Skin epidermis (tissue), 12 donors: Measurements from ENCODE around the gene PPP1R3G.

ENCODE experiments used
- H3K27ac ChIP-seq, 21 experiments: fragments of 200-600 bp; sonication (generic) in 11 of 21; one replicate each; pipeline ENCODE4 v1.5.0; 2020; ENCODE audit warnings: mild to moderate bottlenecking in 3 of 21, inconsistent platforms in 2 of 21, moderate library complexity in 2 of 21
- H3K4me3 ChIP-seq, 7 experiments: fragments of 200-600 bp; sonication (generic) in 2 of 7; one replicate each; pipeline ENCODE4 v1.5.0; 2020; ENCODE audit warnings: inconsistent platforms in 2 of 7, mild to moderate bottlenecking in 2 of 7, moderate library complexity in 1 of 7

The PPP1R3G gene

DNA sequence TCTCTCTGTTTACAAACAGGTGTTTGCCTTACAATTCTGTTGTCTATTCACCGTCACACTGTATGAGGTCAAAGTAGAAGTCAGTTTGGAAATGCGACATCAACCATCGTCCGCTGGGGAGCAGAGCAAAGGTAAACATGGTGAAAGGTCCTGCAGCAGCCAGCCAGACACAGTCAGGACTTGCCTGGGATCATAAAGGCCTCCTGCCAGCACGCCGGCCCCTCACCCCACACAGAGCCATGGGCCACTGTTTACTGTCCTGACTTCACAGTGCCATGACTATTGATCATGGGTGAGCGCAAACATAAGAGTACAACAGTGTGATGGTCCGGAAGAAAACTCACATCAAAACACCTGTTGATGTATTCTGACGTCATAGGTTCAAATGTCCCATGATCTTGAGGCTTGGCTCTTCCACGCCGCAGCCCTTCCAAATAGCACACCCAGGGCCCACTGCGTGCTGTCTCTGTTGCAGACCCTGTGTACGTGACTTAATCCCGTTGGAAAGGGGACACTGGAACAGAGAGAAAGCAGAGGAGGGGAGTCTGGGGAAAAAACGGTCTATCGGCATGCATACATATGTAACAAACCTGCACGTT, 16.9 kb upstream of the PPP1R3G start:
- Histone ChIP-seq H3K27ac (no peak overlapping the region), H3K4me3 (no peak overlapping the region)

DNA sequence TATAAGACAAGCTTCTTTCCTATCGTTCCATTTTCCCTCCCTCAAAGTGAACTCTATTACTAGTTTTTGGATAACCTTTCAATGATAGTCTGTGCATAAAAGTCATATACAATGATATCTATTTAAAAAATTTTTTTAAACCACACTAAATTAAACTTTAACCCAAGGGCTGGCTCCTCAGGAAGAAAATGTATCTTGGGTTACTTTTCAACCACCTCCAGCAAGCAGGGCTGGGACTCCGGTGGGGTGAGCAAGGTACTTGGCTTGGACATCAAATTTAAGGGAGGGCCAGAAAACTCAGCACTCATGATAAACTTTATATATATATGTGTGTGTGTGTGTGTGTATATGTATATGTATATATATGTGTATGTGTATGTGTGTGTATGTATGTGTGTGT, 13.9 kb upstream of the PPP1R3G start:
- H3K27ac ChIP-seq = no peak overlapping the region
- H3K4me3 ChIP-seq = no peak overlapping the region

DNA sequence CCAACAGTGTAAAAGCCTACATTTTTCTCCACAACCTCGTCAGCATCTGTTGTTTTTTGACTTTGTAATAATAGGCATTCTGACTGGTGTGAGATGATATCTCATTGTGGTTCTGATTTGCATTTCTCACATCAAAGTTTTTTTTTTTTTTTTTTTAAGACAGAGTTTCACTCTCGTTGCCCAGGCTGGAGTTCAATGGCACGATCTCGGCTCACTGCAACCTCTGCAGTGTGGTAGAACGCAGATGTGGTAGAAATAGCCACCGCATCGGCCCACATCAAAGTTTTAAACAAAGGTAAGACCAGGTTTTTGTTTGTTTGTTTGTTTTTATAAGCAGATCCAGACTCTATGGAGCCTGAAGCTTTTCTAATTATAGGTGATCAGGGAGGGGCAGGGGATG, 12.7 kb upstream of the PPP1R3G start:
- no peak overlapping the region for H3K4me3 ChIP-seq

DNA sequence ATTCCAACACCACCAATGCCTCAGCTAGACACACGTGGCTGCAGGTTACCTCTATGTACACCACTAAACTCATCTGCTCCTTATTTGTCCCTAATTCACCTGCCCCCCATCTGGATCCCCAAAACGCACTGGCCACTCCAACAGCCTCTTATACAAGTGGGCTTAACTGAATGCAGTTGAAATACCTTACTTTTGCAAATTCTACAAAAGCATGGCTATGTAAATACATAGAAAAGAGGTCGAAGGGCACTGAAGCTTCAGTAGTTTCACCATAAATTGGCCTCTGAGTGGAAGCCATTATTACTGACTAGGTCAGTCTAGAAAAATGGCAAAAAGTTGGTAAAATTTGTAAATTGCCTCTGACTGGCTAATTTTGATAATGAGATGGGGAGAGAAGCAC, 11.1 kb upstream of the PPP1R3G start:
- no peak overlapping the region for H3K27ac ChIP-seq

More for the DNA sequence above, 12.7 kb upstream of the PPP1R3G start:
- no peak overlapping the region for H3K27ac ChIP-seq

DNA sequence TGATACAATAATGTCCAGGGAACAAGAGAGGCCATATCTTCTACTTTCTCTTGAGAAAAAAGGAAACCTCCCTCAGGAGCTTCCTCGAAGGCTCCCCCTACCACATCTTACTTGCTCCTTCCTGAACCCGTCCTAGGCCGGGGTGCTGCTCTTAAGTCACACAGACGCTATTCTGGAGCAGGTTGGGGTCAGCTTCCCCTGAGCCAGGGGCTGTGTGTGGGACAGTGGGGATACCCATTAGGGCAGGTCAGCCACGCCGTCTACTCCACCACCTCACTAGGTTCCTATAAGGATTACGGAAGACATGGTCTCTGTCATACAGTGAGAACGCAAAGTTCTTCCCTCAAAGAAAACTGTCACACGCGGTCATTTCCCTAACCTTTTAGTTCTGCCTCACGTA, 8.2 kb upstream of the PPP1R3G start:
- Histone ChIP-seq H3K27ac (no peak overlapping the region), H3K4me3 (no peak overlapping the region)

More for the DNA sequence above, 11.1 kb upstream of the PPP1R3G start:
- H3K4me3 ChIP-seq = no peak overlapping the region

DNA sequence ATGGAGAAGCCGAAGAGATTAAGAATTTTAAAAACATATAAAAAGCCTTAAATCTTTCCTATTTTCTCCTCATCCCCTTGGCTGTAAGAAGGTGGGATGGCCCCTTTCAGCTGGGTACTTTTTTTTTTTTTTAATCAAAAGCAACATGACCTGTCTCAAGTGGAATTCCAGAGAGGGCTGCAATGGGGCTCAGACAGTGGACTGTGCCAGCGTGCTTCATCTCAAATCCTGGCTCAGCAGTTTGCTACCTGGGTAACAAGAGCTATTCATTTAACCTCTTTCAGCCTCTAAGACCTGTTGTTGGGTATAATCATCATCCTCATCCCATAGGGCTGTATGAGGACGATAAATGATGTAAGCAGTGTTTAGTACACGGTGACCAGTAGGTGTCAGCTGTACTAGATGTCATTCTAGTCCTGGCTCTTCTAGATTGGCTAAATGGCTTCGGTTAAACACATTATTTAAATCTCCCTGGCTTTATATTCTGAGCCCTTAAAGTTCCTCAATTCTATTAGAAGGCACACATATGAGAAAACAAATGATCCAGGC, 6.9 kb upstream of the PPP1R3G start:
- H3K4me3 ChIP-seq = no peak overlapping the region
- H3K27ac ChIP-seq = no peak overlapping the region

DNA sequence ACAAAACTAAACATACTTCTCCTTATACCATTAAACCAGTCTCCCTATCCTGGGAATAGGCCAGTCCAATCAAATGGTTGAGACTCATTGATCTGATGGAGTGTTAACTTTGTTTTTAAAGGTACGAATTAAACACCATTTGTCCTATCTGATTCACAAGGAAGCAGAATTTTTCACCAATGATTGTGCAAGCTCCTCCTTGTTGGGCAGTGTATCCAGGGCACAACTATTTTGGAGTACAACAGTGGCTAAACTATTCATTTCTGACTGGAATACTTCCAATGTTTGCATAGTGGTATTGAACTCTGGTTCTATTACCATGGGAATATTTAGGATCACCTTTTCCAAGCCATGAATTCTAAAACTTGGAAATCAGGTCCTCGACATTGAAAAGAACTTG, 5.4 kb upstream of the PPP1R3G start:
- Histone ChIP-seq H3K4me3 (no peak overlapping the region), H3K27ac (no peak overlapping the region)

DNA sequence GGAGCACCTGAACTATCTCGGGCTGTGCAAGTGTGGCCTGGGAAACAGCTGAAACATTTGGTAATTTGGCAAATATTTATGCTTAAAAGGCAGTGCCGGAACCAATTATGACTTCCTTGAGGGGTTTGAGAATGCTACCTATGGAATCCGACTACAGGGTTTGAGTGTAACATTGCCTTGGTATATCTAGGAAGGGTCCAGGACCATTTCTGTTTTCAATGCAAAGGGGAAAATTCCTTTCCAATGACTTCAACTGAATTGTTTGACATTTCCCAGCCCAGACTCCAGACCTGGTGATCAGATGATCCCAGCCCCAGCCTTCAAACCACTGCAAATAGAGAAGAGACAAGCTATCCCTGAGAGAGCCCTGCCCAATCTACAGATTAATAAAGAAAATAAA, 4.6 kb upstream of the PPP1R3G start:
- Histone ChIP-seq H3K4me3 (no peak overlapping the region), H3K27ac (no peak overlapping the region)

DNA sequence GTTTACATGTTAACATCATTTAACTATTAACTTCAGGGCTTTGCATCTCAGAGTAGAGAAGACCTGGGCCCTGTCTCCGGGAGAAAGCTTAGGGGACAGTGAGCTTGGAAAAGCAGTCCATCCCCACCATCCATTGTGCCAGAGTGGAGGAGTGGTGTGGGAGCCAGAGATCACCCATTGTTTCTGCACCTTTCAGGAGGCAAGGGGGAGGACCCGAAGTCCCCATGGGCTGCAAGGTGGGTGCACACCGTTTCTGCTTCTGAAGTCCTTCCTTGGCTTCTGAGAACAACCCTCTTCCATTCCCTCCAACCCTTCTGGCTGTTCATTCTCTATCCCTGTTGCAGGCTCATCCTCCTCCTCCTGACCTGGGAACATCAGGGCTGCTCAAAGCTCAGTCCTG, 4.0 kb upstream of the PPP1R3G start:
- Histone ChIP-seq H3K4me3 (no peak overlapping the region), H3K27ac (no peak overlapping the region)

DNA sequence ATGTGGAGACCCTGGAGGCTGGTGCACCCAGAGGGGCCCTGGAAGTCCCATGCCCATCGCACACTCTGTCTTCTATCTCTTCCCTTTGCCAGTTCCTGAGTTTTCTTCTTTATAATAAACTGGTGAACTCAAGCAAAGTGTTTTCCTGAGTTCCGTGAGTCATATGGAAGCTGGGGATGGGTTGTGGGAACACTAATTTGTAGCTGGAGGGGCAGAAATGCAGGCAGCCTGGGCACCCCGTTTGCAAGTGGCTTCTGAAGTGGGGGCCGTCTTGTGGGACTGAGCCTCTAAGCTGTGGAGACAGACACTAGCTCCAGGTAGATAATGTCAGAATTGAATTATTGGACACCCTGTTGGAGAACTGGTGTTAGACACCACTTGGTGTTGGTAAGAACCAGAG, 3.2 kb upstream of the PPP1R3G start:
- peak overlapping the region in 1 of 21 experiments; percentile 13 for H3K27ac ChIP-seq
- no peak overlapping the region for H3K4me3 ChIP-seq

DNA sequence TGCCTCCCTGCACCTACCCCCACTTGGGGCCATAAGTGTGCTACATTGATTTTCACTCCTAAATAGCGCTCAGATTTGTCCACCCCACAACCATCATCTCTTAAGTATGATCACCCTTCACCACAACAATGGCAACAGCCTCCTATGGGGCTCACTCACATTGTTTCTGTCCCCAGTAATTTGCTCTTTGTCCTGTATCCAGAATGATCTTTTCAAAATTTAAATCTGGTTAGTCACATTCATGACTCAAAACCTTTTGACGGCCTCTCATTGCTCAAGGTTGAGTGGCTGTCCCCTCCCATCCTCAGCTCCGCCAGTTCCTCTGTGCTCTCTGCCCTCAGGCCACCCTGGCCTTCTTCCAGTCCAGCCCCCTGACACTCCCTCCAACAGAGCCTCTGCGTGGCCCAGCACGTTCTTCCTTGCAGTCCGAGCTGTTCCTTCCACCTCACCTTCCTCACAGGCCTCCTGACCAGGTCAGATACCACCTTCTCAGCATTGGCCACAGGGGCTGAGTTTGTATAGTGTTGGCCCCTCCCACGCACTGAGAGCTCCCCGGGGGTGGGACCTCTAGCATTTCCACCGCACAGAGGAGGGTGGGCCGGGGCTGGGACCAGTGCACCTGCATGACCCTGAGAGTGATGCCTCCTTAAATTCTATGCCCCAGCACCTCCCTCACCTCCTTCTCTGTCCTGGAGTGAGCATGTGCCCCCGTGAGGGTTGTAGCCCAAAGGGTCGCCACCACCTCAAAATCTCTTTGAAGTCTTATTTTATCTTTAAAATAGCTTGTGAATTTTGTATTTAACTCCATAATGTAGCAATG, 2.4 kb upstream of the PPP1R3G start:
- Histone ChIP-seq H3K4me3 (no peak overlapping the region), H3K27ac (peak overlapping the region in 1 of 21 experiments; percentile 13)

DNA sequence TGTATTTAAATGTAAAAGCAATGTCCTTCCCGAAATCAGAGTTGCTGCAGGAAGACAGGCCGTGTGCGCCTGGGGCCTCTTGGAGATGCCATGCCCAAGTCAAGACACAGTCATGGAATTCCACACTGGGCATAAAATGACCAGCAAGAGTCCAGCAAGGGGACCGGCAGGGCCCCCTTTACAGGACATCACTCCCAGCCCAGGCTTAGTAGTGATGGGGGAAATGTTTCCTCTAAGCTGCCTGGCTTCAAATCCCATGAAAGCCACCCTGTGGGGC, 1.9 kb upstream of the PPP1R3G start:
- Histone ChIP-seq H3K4me3 (no peak overlapping the region), H3K27ac (peak overlapping the region in 1 of 21 experiments; percentile 84)

DNA sequence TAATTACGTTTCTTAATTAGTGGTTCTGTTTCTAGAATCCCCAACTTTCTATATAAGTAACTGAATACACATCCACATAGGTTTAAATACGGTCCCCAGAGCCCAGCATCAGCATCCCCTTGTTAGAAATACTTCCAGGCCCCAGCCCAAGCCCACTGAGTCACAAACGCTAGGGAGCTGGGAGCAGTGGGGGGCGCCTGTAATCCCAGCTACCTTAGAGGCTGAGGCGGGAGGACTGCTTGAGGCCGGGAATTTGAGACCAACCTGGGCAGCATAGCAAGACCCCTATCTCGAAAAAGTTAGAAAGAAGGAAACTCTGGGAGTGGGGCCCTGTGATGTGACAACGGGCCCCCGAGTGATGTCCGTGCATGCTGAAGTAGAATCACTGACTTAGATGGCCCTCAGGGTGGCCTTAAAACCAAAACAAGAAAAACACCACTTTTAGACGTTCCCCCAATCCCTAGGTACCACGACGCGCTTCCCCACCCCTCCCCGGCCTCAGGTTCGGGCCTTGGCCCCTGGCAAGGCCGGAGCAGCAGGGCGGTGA, 1.3 kb upstream of the PPP1R3G start:
- Histone ChIP-seq H3K4me3 (peak overlapping the region in 6 of 7 experiments; percentile 43 to 49 (median 45)), H3K27ac (peak overlapping the region in 16 of 21 experiments; percentile 22 to 90 (median 73))

DNA sequence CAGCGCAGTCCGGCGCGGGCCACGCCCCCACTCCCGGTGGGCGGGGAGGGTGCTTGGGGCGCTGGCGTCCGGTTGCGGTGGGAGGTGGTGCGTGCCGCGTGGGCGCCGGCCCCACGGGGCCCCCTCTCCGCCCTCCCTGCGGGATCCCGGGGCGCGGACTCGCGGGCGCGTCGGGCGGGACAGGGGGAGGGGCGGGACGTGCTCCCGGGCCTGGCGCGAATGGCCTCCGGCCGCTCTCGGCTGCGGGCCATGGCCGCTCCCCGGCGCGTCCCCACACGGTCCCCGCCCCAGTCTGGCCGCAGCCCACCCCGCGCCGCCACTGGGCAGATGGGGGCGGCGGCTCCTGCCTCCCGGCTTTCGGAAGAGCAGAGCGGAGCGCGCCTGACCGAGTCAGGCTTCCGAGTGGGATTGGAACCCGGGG, 771 bp upstream of the PPP1R3G start:
- peak overlapping the region in 20 of 21 experiments; percentile 22 to 90 (median 70) for H3K27ac ChIP-seq

DNA sequence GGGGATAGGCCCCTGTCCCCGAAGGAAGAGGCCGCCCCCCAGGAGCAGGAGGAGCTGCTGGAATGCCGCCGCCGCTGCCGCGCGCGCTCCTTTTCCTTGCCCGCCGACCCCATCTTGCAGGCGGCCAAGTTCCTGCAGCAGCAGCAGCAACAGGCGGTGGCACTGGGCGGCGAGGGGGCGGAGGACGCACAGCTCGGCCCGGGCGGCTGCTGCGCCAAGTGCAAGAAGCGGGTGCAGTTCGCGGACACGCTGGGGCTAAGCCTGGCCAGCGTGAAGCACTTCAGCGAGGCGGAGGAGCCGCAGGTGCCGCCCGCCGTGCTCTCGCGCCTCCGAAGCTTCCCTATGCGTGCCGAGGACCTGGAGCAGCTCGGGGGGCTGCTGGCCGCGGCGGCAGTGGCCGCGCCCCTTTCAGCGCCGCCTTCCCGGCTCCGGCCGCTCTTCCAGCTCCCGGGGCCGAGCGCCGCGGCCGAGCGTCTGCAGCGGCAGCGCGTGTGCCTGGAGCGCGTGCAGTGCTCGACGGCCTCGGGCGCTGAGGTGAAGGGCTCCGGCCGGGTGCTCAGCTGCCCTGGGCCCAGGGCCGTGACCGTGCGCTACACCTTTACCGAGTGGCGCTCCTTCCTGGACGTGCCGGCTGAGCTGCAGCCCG, 630 bp downstream of the PPP1R3G start:
- Histone ChIP-seq H3K27ac (peak overlapping the region in 20 of 21 experiments; percentile 10 to 90 (median 70)), H3K4me3 (peak overlapping the region; percentile 43 to 49 (median 46))

More for the DNA sequence above, 771 bp upstream of the PPP1R3G start:
- H3K4me3 ChIP-seq = peak overlapping the region; percentile 43 to 49 (median 46)

DNA sequence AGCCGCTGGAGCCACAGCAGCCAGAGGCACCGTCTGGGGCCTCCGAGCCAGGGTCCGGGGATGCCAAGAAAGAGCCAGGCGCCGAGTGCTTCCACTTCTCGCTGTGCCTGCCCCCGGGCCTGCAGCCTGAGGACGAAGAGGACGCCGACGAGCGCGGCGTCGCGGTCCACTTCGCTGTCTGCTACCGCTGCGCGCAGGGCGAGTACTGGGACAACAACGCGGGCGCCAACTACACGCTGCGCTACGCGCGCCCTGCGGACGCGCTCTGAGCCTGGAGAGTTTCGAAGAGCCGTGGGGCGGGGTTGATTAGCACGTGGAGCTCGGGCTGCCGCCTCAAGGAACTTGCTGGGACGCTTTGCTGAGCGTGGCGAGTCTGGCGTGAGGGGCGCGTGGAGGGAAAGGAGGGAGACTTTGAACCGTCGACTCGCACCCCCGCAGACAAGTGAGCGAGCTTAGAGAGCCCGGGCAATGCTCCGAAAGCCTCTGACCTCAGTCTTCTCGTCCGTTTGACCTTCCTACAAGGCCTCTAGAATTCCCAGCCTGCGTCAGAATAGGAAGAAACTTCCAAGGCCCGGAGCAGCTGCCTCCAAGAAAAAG, 1.3 kb downstream of the PPP1R3G start:
- Histone ChIP-seq H3K27ac (peak overlapping the region in 6 of 21 experiments; percentile 65 to 90 (median 76)), H3K4me3 (peak overlapping the region; percentile 43 to 49 (median 46))

DNA sequence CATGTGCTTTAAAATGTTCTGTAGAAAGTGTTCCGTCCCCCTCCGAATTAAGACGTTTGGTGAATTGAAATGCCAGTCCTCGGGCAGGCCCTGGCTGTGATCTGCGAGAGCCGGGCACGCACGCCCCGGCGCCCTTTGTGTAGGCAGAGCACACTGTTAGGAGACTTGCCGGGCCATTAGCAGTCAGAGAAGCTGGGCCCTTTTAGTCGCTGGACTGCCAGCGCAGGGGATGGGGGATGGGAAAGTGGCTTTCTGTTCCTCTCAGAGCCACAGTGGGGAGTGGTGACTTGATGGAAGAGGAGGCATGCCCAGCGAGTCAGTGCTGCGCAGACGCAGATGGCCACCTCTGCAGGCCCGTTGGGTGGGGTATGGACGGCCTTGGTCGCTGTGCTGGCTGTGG, 2.2 kb downstream of the PPP1R3G start:
- peak overlapping the region in 1 of 21 experiments; percentile 29 for H3K27ac ChIP-seq
- no peak overlapping the region for H3K4me3 ChIP-seq

DNA sequence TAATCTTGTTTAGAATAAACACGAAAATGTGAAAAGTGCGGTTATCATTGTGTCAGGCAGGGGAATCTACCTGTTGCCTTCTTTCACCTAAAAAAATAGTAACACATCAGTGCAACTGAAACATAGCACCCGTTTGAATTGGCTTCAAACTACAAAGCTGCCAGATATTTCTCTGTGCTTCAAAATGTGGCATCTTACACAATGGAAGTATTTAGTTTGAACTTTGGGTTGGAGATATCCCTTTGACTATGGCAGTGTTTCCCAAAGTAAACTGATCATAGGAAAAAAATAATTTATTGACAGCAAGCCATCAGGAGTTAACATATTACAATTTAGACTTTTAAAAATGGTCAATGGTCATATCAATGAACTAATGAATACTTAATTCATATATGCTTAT, 3.6 kb downstream of the PPP1R3G start:
- Histone ChIP-seq H3K4me3 (no peak overlapping the region), H3K27ac (no peak overlapping the region)

DNA sequence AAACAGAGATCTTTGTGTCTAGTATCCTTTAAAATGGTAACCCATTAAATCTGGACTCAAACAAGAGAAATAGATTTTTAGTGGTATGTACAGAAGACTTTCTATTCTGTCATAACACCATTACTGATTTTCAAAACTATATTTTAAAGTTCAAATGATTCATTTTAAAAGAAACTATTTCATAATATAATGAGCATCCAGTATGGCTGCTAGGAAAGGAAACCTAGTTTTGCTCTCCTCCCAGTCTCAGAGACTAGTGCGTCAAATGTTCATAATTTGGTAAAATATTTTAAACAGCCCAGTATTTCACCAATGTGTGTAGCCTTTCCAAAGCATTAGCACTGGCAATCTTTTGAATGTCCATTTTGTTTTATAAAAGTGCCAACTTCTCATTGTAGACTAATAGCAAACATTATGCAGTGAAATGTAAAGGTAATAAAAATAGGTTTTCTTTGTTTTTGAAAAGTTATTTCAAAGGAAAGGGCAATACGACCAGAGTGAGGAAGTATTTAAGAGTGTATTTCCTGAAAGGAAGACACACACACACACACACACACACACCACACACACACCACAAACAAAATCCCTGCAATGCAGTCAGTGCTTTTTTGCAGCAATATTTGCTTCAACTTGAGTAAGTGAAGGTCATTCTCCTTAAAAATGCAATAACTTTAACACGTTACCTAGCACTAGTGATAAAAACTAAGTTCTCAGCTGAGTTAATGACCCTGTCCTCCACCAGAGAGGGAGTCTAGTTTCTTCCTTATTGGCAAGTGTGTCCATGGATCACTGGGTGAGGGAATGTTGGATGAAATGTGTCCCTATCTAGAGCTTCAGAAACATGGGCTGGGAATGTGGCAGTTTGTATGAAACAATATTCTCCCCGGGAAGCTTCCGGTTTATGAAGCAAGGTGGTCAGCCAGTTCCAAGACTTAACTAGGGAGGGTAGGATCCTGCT, 4.6 kb downstream of the PPP1R3G start:
- H3K27ac ChIP-seq = no peak overlapping the region
- no peak overlapping the region for H3K4me3 ChIP-seq
